ENCODE data around the gene ELOVL2.

DNA sequence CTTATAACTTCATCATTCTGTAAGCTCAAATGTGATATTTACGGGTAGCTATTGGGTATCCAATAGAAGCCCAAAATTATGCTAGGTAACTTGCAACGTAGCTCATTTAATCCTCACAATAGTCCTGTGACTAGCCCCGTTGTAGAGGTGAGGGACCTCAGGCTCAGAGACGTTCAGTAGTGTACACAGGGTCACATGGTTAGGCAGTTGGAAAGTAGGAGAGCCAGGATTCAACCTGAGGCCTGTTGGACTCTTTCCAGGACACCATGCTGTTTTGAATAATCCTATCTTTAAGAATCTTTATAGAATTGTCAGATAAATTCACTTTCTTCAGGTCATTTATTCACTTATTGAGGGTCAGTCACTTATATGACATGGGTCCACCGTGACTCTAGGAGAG, 9.2 kb upstream of the ELOVL2 start:
- no peak for TF ChIP-seq POLR2AphosphoS5 (IDR thresholded peaks at IDR 0.05; ENCODE audit: borderline replicate concordance, low read depth, low read length)
- TF ChIP-seq EZH2 (IDR thresholded peaks at IDR 0.05), result no peak
- no peak for TF ChIP-seq FOXP2 (optimal IDR thresholded peaks at IDR 0.05; ENCODE audit: control extremely low read depth, extremely low read length, insufficient read depth)

Data from SK-N-MC (cell line).